ENCODE measurements around the gene HRC. TPM values are rescaled to one million over a fixed set of nuclear protein-coding genes. Genes with fewer than 3 reads are reported as not detected.
A peak's percentile ranks its signal among the peaks of the same experiment; 100 is the strongest.

The HRC gene
- total RNA-seq, 1 donor from 2014 or later = not detected

GRCh38 chr19:49107625-49108459 lies 47.4 kb downstream of the HRC start:
- no peak for TF ChIP-seq CTCF (IDR thresholded peaks at IDR 0.05; ENCODE audit: insufficient read depth, low read length, poor library complexity, severe bottlenecking)
- no peaks in the 10 kb centered on the region for H3K27me3 ChIP-seq (ENCODE audit: control insufficient read depth, insufficient read depth, low read length)
- DNase-seq (ENCODE audit: low read depth) = no peak
- H3K4me3 ChIP-seq (ENCODE audit: low read depth, low read length) = no peak overlapping the region
- peaks cover 9% of the 10 kb centered on the region for H3K36me3 ChIP-seq (ENCODE audit: control insufficient read depth, insufficient read depth, low read length)

- TF ChIP-seq CTCF (IDR thresholded peaks at IDR 0.05; ENCODE audit: insufficient read depth, low read length, poor library complexity, severe bottlenecking) = peak; percentile 79
- peaks cover 9% of the 10 kb centered on the region for H3K36me3 ChIP-seq (ENCODE audit: control insufficient read depth, insufficient read depth, low read length)
- no peaks in the 10 kb centered on the region for H3K27me3 ChIP-seq (ENCODE audit: control insufficient read depth, insufficient read depth, low read length)
- H3K4me3 ChIP-seq (ENCODE audit: low read depth, low read length) = no peak overlapping the region
- DNase-seq (ENCODE audit: low read depth) = no peak
Observed at GRCh38 chr19:49106648-49107135, 48.5 kb downstream of the HRC start.

GRCh38 chr19:49104229-49104864 lies 50.8 kb downstream of the HRC start:
- DNase-seq (ENCODE audit: low read depth) = no peak
- Histone ChIP-seq H3K4me3 (ENCODE audit: low read depth, low read length) (no peak overlapping the region), H3K27me3 (ENCODE audit: control insufficient read depth, insufficient read depth, low read length) (no peaks in the 10 kb centered on the region), H3K36me3 (ENCODE audit: control insufficient read depth, insufficient read depth, low read length) (peaks cover 9% of the 10 kb centered on the region)
- no peak for TF ChIP-seq CTCF (IDR thresholded peaks at IDR 0.05; ENCODE audit: insufficient read depth, low read length, poor library complexity, severe bottlenecking)

- Histone ChIP-seq H3K27me3 (ENCODE audit: control insufficient read depth, insufficient read depth, low read length) (no peaks in the 10 kb centered on the region), H3K36me3 (ENCODE audit: control insufficient read depth, insufficient read depth, low read length) (peaks cover 9% of the 10 kb centered on the region), H3K4me3 (ENCODE audit: low read depth, low read length) (no peak overlapping the region)
- DNase-seq (ENCODE audit: low read depth) = no peak
- no peak for TF ChIP-seq CTCF (IDR thresholded peaks at IDR 0.05; ENCODE audit: insufficient read depth, low read length, poor library complexity, severe bottlenecking)
Observed at GRCh38 chr19:49103331-49104085, 51.7 kb downstream of the HRC start.

GRCh38 chr19:49102303-49102702 lies 52.9 kb downstream of the HRC start:
- Histone ChIP-seq H3K27me3 (ENCODE audit: control insufficient read depth, insufficient read depth, low read length) (no peaks in the 10 kb centered on the region), H3K36me3 (ENCODE audit: control insufficient read depth, insufficient read depth, low read length) (peaks cover 7% of the 10 kb centered on the region), H3K4me3 (ENCODE audit: low read depth, low read length) (no peak overlapping the region)
- no peak for DNase-seq (ENCODE audit: low read depth)
- no peak for TF ChIP-seq CTCF (IDR thresholded peaks at IDR 0.05; ENCODE audit: insufficient read depth, low read length, poor library complexity, severe bottlenecking)

Other genes starting within 250 kb of the HRC start
- gene DHDH, start 221.7 kb downstream of the HRC start, total RNA-seq = 1.0 and 1.5 TPM in 2 replicates
- gene BAX, start 200.5 kb downstream of the HRC start, total RNA-seq = 128 and 140 TPM in 2 replicates
- gene FTL, start 190.1 kb downstream of the HRC start, total RNA-seq = 2,415 and 2,688 TPM in 2 replicates
- 23.1 and 24.8 TPM in 2 replicates for gene GYS1, start 162.1 kb downstream of the HRC start, total RNA-seq
- gene RUVBL2, start 161.5 kb downstream of the HRC start, total RNA-seq = 174 and 177 TPM in 2 replicates
- gene LHB, start 138.3 kb downstream of the HRC start, total RNA-seq = 8.2 and 8.4 TPM in 2 replicates
- not detected in 2 replicates for gene CGB3, start 131.1 kb downstream of the HRC start, total RNA-seq
- 1.9 and 5.1 TPM in 2 replicates for gene CGB2, start 123.5 kb downstream of the HRC start, total RNA-seq
- 13.7 and 15.3 TPM in 2 replicates for gene CGB1, start 118.5 kb downstream of the HRC start, total RNA-seq
- gene CGB5, start 111.5 kb downstream of the HRC start, total RNA-seq = 0.89 TPM in 1 of 2 replicates, not detected in the other
- gene CGB8, start 106.3 kb downstream of the HRC start, total RNA-seq = 3.3 and 7.4 TPM in 2 replicates
- 5.5 and 14.4 TPM in 2 replicates for gene CGB7, start 97.6 kb downstream of the HRC start, total RNA-seq
- 0.58 TPM in 1 of 2 replicates, not detected in the other for gene NTF4, start 90.6 kb downstream of the HRC start, total RNA-seq
- not detected in 2 replicates for gene KCNA7, start 82.7 kb downstream of the HRC start, total RNA-seq
- gene SNRNP70, start 69.9 kb downstream of the HRC start, total RNA-seq = 108 and 135 TPM in 2 replicates
- 3.4 and 5.8 TPM in 2 replicates for gene LIN7B, start 41.0 kb downstream of the HRC start, total RNA-seq
- gene C19orf73, start 36.3 kb downstream of the HRC start, total RNA-seq = 4.2 and 4.6 TPM in 2 replicates
- 0.88 and 10.9 TPM in 2 replicates for gene PPFIA3, start 35.9 kb downstream of the HRC start, total RNA-seq
- 13.5 and 16.7 TPM in 2 replicates for gene TRPM4, start 2.4 kb upstream of the HRC start, total RNA-seq
- gene SLC6A16, start 169.8 kb upstream of the HRC start, total RNA-seq = 0.17 and 0.75 TPM in 2 replicates
- 0.07 TPM in 1 of 2 replicates, not detected in the other for gene CD37, start 180.0 kb upstream of the HRC start, total RNA-seq
- 49.7 and 52.6 TPM in 2 replicates for gene TEAD2, start 207.0 kb upstream of the HRC start, total RNA-seq
- gene DKKL1, start 208.5 kb upstream of the HRC start, total RNA-seq = 0.58 TPM in 1 of 2 replicates, not detected in the other
- gene KASH5, start 232.9 kb upstream of the HRC start, total RNA-seq = 0.07 TPM in 1 of 2 replicates, not detected in the other